GM18517 (cell line): Measurements from ENCODE around the gene C2orf74.

Source experiments
- ATAC-seq: cut with Tn5 transposase; IDR thresholded peaks from one replicate; pipeline ENCODE4 v1.9.1; 2021; ENCODE audit warnings: mild to moderate bottlenecking, moderate library complexity; ENCODE audit not compliant: unreplicated experiment

Gene C2orf74

GRCh38 chr2:61210332-61210981 lies 48.5 kb downstream of the C2orf74 start:
- no peak for ATAC-seq

GRCh38 chr2:61214171-61214570 lies 52.2 kb downstream of the C2orf74 start:
- no peak for ATAC-seq
